Karpas-422 (cell line): ENCODE measurements around the gene ZNF462. TPM values are rescaled to one million over a fixed set of nuclear protein-coding genes. Genes with fewer than 3 reads are reported as not detected.
"Not testable (repeated sequence)": the region's sequence is repeated elsewhere in the genome, so short reads cannot be mapped to it uniquely, and the experiment has no call there.

Experiments used
- DNase-seq: peaks from one replicate; pipeline ENCODE4 v3.0.0-alpha.2; 2015
- H2AFZ ChIP-seq: fragments of 200-600 bp; sonication (generic); 2 replicates; pipeline ENCODE4 v1.6.1; 2014; ENCODE audit warnings: antibody characterized with exemption, low read length, mixed read lengths
- H3K27ac ChIP-seq: fragments of 200-600 bp; sonication (generic); 2 replicates; pipeline ENCODE4 v1.5.1; 2014; ENCODE audit warnings: mild to moderate bottlenecking, low read length, moderate library complexity
- H3K27me3 ChIP-seq: fragments of 200-600 bp; sonication (generic); 2 replicates; pipeline ENCODE4 v1.6.1; 2014; ENCODE audit warnings: low read length, mixed read lengths
- H3K36me3 ChIP-seq: fragments of 200-600 bp; sonication (generic); 2 replicates; pipeline ENCODE4 v1.6.1; 2014; ENCODE audit warnings: low read length, mixed read lengths; ENCODE audit not compliant: insufficient read depth
- H3K4me1 ChIP-seq: fragments of 200-600 bp; sonication (generic); 2 replicates; pipeline ENCODE4 v1.6.1; 2014; ENCODE audit warnings: mild to moderate bottlenecking, low read length, mixed read lengths
- H3K4me2 ChIP-seq: fragments of 200-600 bp; sonication (generic); 2 replicates; pipeline ENCODE4 v1.6.1; 2014; ENCODE audit warnings: low read length, low read depth, mild to moderate bottlenecking; ENCODE audit not compliant: poor library complexity, severe bottlenecking
- H3K4me3 ChIP-seq: fragments of 200-600 bp; sonication (generic); 2 replicates; pipeline ENCODE4 v1.5.1; 2014; ENCODE audit warnings: mild to moderate bottlenecking, antibody characterized with exemption, low read length, mixed read lengths
- H3K79me2 ChIP-seq: fragments of 200-600 bp; sonication (generic); 2 replicates; pipeline ENCODE4 v1.6.1; 2014; ENCODE audit warnings: mild to moderate bottlenecking, low read length, mixed read lengths
- H3K9ac ChIP-seq: fragments of 200-600 bp; sonication (generic); 2 replicates; pipeline ENCODE4 v1.6.0; 2014; ENCODE audit warnings: low read length
- H3K9me2 ChIP-seq: fragments of 200-600 bp; sonication (generic), shearing (Covaris generic); replicated peaks from 2 replicates; pipeline ENCODE4 v1.6.0; 2014; ENCODE audit warnings: mild to moderate bottlenecking, low read length, moderate library complexity; ENCODE audit not compliant: insufficient read depth
- H3K9me3 ChIP-seq: fragments of 300-700, 200-600 bp; sonication (generic); 2 replicates; pipeline ENCODE4 v1.6.1; 2014; ENCODE audit warnings: low read length, mixed read lengths
- H4K20me1 ChIP-seq: fragments of 200-600 bp; sonication (generic); 2 replicates; pipeline ENCODE4 v1.6.1; 2014; ENCODE audit warnings: mild to moderate bottlenecking, antibody characterized with exemption, low read length, low read depth; ENCODE audit not compliant: insufficient read depth
- total RNA-seq: library from RNA; depleted of rRNA; stranded (reverse); fragments of >200 nt; shearing (Covaris generic); gene quantifications from 2 replicates; pipeline ENCODE4 v1.2.3, GENCODE V29; 2014; ENCODE audit warnings: low replicate concordance

Gene ZNF462
- total RNA-seq, 1 experiment from 2014 or later = not detected

GRCh38 chr9:106830527-106831150 lies 32.3 kb upstream of the ZNF462 start:
- no peak overlapping the region for H3K4me3 ChIP-seq
- no peaks in the 10 kb centered on the region for H3K4me1 ChIP-seq
- no peak overlapping the region for H3K9ac ChIP-seq
- no peak for DNase-seq
- no peaks in the 10 kb centered on the region for H3K79me2 ChIP-seq
- no peaks in the 10 kb centered on the region; the same call in 1 of the 2 replicates for H3K9me2 ChIP-seq
- H3K36me3 ChIP-seq = no peaks in the 10 kb centered on the region
- no peak overlapping the region for H3K27ac ChIP-seq
- H3K27me3 ChIP-seq = no peaks in the 10 kb centered on the region
- H3K9me3 ChIP-seq = no peaks in the 10 kb centered on the region
- no peak overlapping the region for H2AFZ ChIP-seq
- H3K4me2 ChIP-seq = no peak overlapping the region
- H4K20me1 ChIP-seq = no peaks in the 10 kb centered on the region

GRCh38 chr9:106834888-106835287 lies 28.1 kb upstream of the ZNF462 start:
- Histone ChIP-seq H3K9me3 (no peaks in the 10 kb centered on the region), H3K4me2 (no peak overlapping the region), H3K36me3 (no peaks in the 10 kb centered on the region), H3K27ac (no peak overlapping the region), H3K4me1 (no peaks in the 10 kb centered on the region), H3K79me2 (no peaks in the 10 kb centered on the region), H3K9ac (no peak overlapping the region), H3K9me2 (no peaks in the 10 kb centered on the region), H3K27me3 (no peaks in the 10 kb centered on the region), H4K20me1 (no peaks in the 10 kb centered on the region), H2AFZ (no peak overlapping the region), H3K4me3 (no peak overlapping the region)
- no peak for DNase-seq

DNA sequence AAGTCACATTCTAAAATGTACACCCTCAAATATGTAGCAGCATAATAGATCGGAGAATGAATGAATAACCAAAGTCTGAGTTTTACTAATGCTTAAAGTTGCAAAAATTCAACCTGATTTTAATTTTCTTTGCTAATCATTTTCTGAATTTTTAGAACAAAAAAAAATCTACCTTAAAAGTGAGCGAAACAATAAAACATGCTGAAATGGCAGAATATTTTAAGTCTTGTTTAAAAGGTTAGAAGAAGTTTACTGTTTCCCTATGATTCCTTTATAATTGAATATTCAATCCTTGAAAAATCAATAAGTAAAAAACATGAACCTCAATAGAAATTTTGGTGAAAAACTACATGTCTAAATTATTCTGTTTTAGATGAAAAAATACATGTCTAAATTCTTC lies 27.1 kb upstream of the ZNF462 start:
- Histone ChIP-seq H3K4me3 (no peak overlapping the region), H3K9ac (no peak overlapping the region), H3K27ac (no peak overlapping the region), H2AFZ (no peak overlapping the region), H3K4me2 (no peak overlapping the region), H3K4me1 (no peaks in the 10 kb centered on the region), H3K27me3 (no peaks in the 10 kb centered on the region), H3K9me3 (no peaks in the 10 kb centered on the region), H3K79me2 (no peaks in the 10 kb centered on the region), H3K9me2 (no peaks in the 10 kb centered on the region), H3K36me3 (no peaks in the 10 kb centered on the region), H4K20me1 (no peaks in the 10 kb centered on the region)
- DNase-seq = no peak

DNA sequence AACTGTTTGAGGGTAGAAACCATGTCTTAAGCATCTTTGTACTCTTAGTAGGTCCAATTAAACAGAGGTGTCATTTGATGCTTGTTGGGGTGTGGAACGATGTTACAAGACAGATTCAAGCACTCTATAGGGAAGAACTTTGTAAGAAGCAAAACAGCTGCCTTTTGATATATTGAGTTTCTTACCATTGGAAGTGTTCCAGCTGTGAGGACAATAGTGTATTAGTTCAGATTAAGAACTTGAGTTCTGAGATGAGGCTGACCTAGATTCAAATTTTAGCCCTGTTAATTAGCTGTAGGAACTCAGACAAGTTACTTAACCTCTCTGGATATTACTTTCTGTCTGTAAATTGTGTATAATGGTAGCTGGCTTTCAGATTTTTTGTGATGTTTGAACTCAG lies 19.6 kb upstream of the ZNF462 start:
- no peaks in the 10 kb centered on the region for H4K20me1 ChIP-seq
- no peaks in the 10 kb centered on the region for H3K79me2 ChIP-seq
- H2AFZ ChIP-seq = no peak overlapping the region
- H3K9ac ChIP-seq = no peak overlapping the region
- no peaks in the 10 kb centered on the region for H3K36me3 ChIP-seq
- H3K27me3 ChIP-seq = no peaks in the 10 kb centered on the region
- H3K9me3 ChIP-seq = no peaks in the 10 kb centered on the region
- no peak for DNase-seq
- H3K4me3 ChIP-seq = no peak overlapping the region
- no peaks in the 10 kb centered on the region for H3K4me1 ChIP-seq
- H3K9me2 ChIP-seq = no peaks in the 10 kb centered on the region
- no peak overlapping the region for H3K27ac ChIP-seq
- H3K4me2 ChIP-seq = no peak overlapping the region

DNA sequence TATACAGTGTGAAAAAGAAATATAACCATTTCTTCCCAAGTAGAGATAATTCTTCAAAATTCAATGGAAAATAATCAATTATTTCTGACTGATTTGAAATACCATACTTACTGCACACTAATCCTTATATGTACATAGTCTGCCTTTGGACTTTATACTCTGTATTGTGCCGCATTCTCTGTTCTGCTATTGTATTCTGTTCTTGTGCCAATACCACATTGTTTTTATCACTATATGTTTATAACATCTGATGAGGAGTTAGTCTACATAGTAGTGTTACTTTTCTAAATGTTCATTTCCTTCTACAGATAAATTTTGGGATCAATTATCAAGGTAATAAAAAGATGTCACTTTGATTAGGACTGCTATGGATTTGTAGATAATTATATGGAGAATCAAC lies 16.7 kb upstream of the ZNF462 start:
- H3K4me3 ChIP-seq = no peak overlapping the region
- no peaks in the 10 kb centered on the region for H3K79me2 ChIP-seq
- H2AFZ ChIP-seq = no peak overlapping the region
- no peaks in the 10 kb centered on the region for H4K20me1 ChIP-seq
- H3K4me1 ChIP-seq = no peaks in the 10 kb centered on the region
- no peak overlapping the region for H3K4me2 ChIP-seq
- H3K9me3 ChIP-seq = no peaks in the 10 kb centered on the region
- H3K27ac ChIP-seq = no peak overlapping the region
- no peaks in the 10 kb centered on the region for H3K36me3 ChIP-seq
- H3K9me2 ChIP-seq = no peaks in the 10 kb centered on the region
- DNase-seq = no peak
- H3K27me3 ChIP-seq = no peaks in the 10 kb centered on the region
- H3K9ac ChIP-seq = no peak overlapping the region

DNA sequence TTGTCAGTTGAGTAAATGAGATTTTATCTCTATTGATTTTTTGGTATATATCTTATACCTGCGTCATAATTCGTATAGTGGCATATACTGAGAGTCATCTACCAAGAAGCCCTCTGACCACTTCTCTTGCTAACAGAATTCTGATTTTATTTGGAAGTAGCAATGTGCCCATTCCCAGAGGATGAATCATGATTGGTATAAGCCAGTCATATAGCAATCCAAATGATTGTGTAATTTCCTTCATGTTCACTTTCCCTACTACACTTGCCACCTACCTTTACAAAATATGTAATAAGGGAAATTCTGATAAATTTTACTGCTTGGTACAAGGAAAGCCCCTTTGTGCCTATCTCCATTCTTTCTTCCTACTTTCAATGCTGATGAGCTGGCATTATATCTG lies 16.1 kb upstream of the ZNF462 start:
- Histone ChIP-seq H3K36me3 (no peaks in the 10 kb centered on the region), H2AFZ (no peak overlapping the region), H3K4me1 (no peaks in the 10 kb centered on the region), H3K9me2 (no peaks in the 10 kb centered on the region), H3K27me3 (no peaks in the 10 kb centered on the region), H3K27ac (no peak overlapping the region), H3K4me2 (no peak overlapping the region), H3K9ac (no peak overlapping the region), H3K9me3 (no peaks in the 10 kb centered on the region), H3K4me3 (no peak overlapping the region), H4K20me1 (no peaks in the 10 kb centered on the region), H3K79me2 (no peaks in the 10 kb centered on the region)
- DNase-seq = no peak

DNA sequence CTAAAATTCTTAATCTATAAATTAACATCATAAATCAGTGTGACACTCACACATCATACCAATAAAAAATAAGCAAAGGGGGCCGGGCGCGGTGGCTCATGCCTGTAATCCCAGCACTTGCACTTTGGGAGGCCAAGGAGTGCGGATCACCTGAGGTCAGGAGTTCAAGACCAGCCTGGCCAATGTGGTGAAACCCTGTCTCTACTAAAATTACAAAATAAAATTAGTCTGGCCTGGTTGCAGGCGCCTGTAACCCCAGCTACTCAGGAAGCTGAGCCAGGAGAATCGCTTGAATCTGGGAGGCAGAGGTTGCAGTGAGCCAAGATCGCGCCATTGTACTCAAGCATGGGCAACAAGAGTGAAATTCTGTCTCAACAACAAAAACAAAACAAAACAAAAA lies 11.3 kb upstream of the ZNF462 start:
- not testable (repeated sequence) for H3K4me3 ChIP-seq, H3K36me3 ChIP-seq, H3K4me2 ChIP-seq, H3K79me2 ChIP-seq, DNase-seq, H3K9me3 ChIP-seq, H3K4me1 ChIP-seq, H2AFZ ChIP-seq, H3K27me3 ChIP-seq, H3K27ac ChIP-seq, H3K9ac ChIP-seq, H4K20me1 ChIP-seq, H3K9me2 ChIP-seq

DNA sequence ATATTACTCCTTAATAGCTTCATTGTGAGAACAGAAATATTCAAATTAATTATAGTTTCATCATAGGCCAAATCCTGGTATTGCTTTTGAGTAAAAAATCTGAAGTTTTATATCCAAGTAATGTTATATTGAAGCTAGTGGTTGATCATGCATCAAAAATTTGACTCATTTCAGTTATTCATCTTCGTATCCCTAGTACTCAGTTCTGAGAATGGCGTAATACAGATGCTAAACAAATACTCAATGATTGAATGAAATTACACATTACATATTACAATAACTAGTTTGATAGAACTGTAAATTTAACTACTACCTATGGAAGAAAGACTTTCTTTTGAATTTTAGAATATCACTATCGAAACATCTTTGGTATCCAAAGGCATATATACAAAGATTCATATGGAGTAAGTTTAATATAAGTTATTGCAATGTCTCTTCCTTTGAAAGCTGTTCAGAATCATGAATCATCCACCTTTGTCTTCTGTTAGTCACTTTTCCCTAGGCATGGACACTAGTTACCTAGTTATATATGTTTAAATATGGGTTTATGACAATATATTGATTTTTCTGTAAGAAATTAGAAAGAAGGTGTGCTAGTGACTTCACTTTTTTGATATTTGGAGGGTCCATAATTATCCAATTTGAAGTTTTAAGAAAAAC lies 5.0 kb upstream of the ZNF462 start:
- Histone ChIP-seq H3K79me2 (no peaks in the 10 kb centered on the region), H3K4me3 (no peak overlapping the region), H3K4me1 (no peaks in the 10 kb centered on the region), H3K36me3 (no peaks in the 10 kb centered on the region), H3K4me2 (no peak overlapping the region), H3K9me2 (no peaks in the 10 kb centered on the region), H3K27ac (no peak overlapping the region), H3K27me3 (no peaks in the 10 kb centered on the region), H3K9ac (no peak overlapping the region), H3K9me3 (no peaks in the 10 kb centered on the region), H4K20me1 (no peaks in the 10 kb centered on the region), H2AFZ (no peak overlapping the region)
- no peak for DNase-seq
